Gastroesophageal sphincter (tissue), 3 donors: ENCODE results near the gene LIPA.

Experiments
- CTCF ChIP-seq, 4 experiments: fragments of 200-600 bp in 2 of 4; fragments of 450-650 bp in 2 of 4; sonication (generic) in 1 of 4; IDR thresholded peaks; one replicate each; pipeline ENCODE4 v1.5.1; 2017 to 2019; ENCODE audit warnings: antibody characterized with exemption in 4 of 4, mild to moderate bottlenecking in 2 of 4, moderate library complexity in 2 of 4
- EP300 ChIP-seq: sonication (generic); formaldehyde crosslinking; IDR thresholded peaks from one replicate; pipeline ENCODE4 v1.6.1; 2017; ENCODE audit warnings: antibody characterized with exemption, mild to moderate bottlenecking
- POLR2A ChIP-seq, 2 donors: fragments of 450-650 bp; IDR thresholded peaks; one replicate each; pipeline ENCODE4 v1.6.1; 2017; ENCODE audit warnings: antibody characterized with exemption in 2 of 2, mild to moderate bottlenecking in 2 of 2, moderate library complexity in 1 of 2
- POLR2AphosphoS5 ChIP-seq: sonication (generic); formaldehyde crosslinking; IDR thresholded peaks from one replicate; pipeline ENCODE4 v1.6.1; 2017; ENCODE audit warnings: antibody characterized with exemption

- TF ChIP-seq CTCF (IDR thresholded peaks at IDR 0.05) (no peak), EP300 (no peak), POLR2A (IDR thresholded peaks at IDR 0.05) (no peak), POLR2AphosphoS5 (no peak)
Measured at GRCh38 chr10:89202033-89202425, 49.5 kb downstream of the LIPA start.
